Measurements from ENCODE around the gene CHM. TPM values are rescaled to one million over a fixed set of nuclear protein-coding genes. Genes with fewer than 3 reads are reported as not detected.

The CHM gene
- 8.8 to 12.2 TPM (median 11.3 TPM) in 5 replicates for total RNA-seq (2022; extraction: Qiagen RNA extraction; ENCODE audit: low read depth)

GRCh38 chrX:86047174-86047935, at the start of gene CHM:
CHM (minus strand) TSS chrX:86047558; CDS start chrX:86047532, 26 bp downstream.

Other genes starting within 250 kb of the CHM start
- not detected in 5 replicates for gene DACH2, start 100.9 kb upstream of the CHM start, total RNA-seq (2022; extraction: Qiagen RNA extraction; ENCODE audit: low read depth)